ENCODE results near the gene DSC2. TPM values are rescaled to one million over a fixed set of nuclear protein-coding genes. Genes with fewer than 3 reads are reported as not detected.

DSC2 gene
- total RNA-seq, 1 donor = under 0.01 TPM

GRCh38 chr18:31099450-31100230 is 2.6 kb downstream of the DSC2 start:
- DNase-seq (ENCODE audit: low read depth) = no peak
- H3K4me3 ChIP-seq (ENCODE audit: low read depth, low read length) = no peak overlapping the region
- no peak for TF ChIP-seq CTCF (IDR thresholded peaks at IDR 0.05; ENCODE audit: insufficient read depth, low read depth, low read length)

GRCh38 chr18:31098878-31099277 is 3.3 kb downstream of the DSC2 start:
- no peak for DNase-seq (ENCODE audit: low read depth)
- no peak overlapping the region for H3K4me3 ChIP-seq (ENCODE audit: low read depth, low read length)
- TF ChIP-seq CTCF (IDR thresholded peaks at IDR 0.05; ENCODE audit: insufficient read depth, low read depth, low read length) = no peak

- TF ChIP-seq CTCF (IDR thresholded peaks at IDR 0.05; ENCODE audit: insufficient read depth, low read depth, low read length) = no peak
- no peak overlapping the region for H3K4me3 ChIP-seq (ENCODE audit: low read depth, low read length)
These were observed 4.6 kb downstream of the DSC2 start for GRCh38 chr18:31097666-31098065.

GRCh38 chr18:31093880-31094279 is 8.3 kb downstream of the DSC2 start:
- H3K4me3 ChIP-seq (ENCODE audit: low read depth, low read length) = no peak overlapping the region
- DNase-seq (ENCODE audit: low read depth) = no peak
- no peak for TF ChIP-seq CTCF (IDR thresholded peaks at IDR 0.05; ENCODE audit: insufficient read depth, low read depth, low read length)

More at GRCh38 chr18:31097666-31098065, 4.6 kb downstream of the DSC2 start:
- DNase-seq (ENCODE audit: low read depth) = no peak

- no peak for TF ChIP-seq CTCF (IDR thresholded peaks at IDR 0.05; ENCODE audit: insufficient read depth, low read depth, low read length)
- no peak overlapping the region for H3K4me3 ChIP-seq (ENCODE audit: low read depth, low read length)
- DNase-seq (ENCODE audit: low read depth) = no peak
These were observed 8.9 kb downstream of the DSC2 start for GRCh38 chr18:31093294-31093693.

GRCh38 chr18:31091350-31091749 is 10.9 kb downstream of the DSC2 start:
- no peak for DNase-seq (ENCODE audit: low read depth)
- no peak for TF ChIP-seq CTCF (IDR thresholded peaks at IDR 0.05; ENCODE audit: insufficient read depth, low read depth, low read length)
- H3K4me3 ChIP-seq (ENCODE audit: low read depth, low read length) = no peak overlapping the region

GRCh38 chr18:31088532-31088931 is 13.7 kb downstream of the DSC2 start:
- DNase-seq (ENCODE audit: low read depth) = no peak
- no peak for TF ChIP-seq CTCF (IDR thresholded peaks at IDR 0.05; ENCODE audit: insufficient read depth, low read depth, low read length)
- no peak overlapping the region for H3K4me3 ChIP-seq (ENCODE audit: low read depth, low read length)

Data from fibroblast of villous mesenchyme (primary cell).